Spleen (tissue), 11 donors: ENCODE results near the gene MAN1C1. TPM values are rescaled to one million over a fixed set of nuclear protein-coding genes. Genes with fewer than 3 reads are reported as not detected.

Experiments used
- DNase-seq: peaks from one replicate; pipeline ENCODE4 v3.0.0-alpha.2; 2020
- H3K27ac ChIP-seq, 8 donors: fragments of 200-600 bp; sonication (generic) in 7 of 8; 1 replicate in 4 of 8; 2 replicates in 4 of 8; pipeline versions ENCODE4 v1.5.0 to v1.8.0; 2016 to 2021; ENCODE audit warnings: inconsistent platforms in 4 of 8, mild to moderate bottlenecking in 4 of 8, moderate library complexity in 1 of 8
- H3K27me3 ChIP-seq, 7 donors: fragments of 200-600 bp; sonication (generic) in 6 of 7; replicated peaks in 1 of 7; 1 replicate in 4 of 7; 2 replicates in 3 of 7; pipeline versions ENCODE4 v1.5.0 to v1.8.0; 2016 to 2021; ENCODE audit warnings: inconsistent platforms in 3 of 7, mild to moderate bottlenecking in 1 of 7
- H3K36me3 ChIP-seq, 6 donors: fragments of 200-600 bp; sonication (generic) in 5 of 6; 1 replicate in 4 of 6; 2 replicates in 2 of 6; pipeline versions ENCODE4 v1.5.0 to v1.8.0; 2016 to 2021; ENCODE audit warnings: inconsistent platforms in 2 of 6
- H3K4me1 ChIP-seq, 6 donors: fragments of 200-600 bp; sonication (generic) in 5 of 6; 1 replicate in 3 of 6; 2 replicates in 3 of 6; pipeline versions ENCODE4 v1.5.0 to v1.8.0; 2016 to 2021; ENCODE audit warnings: inconsistent platforms in 3 of 6
- H3K4me3 ChIP-seq, 8 donors: fragments of 200-600 bp; sonication (generic) in 7 of 8; 1 replicate in 4 of 8; 2 replicates in 4 of 8; pipeline versions ENCODE4 v1.5.0 to v1.8.0; 2016 to 2021; ENCODE audit warnings: inconsistent platforms in 4 of 8, mild to moderate bottlenecking in 4 of 8, moderate library complexity in 2 of 8
- H3K9me3 ChIP-seq, 8 donors: fragments of 200-600 bp; sonication (generic) in 7 of 8; 1 replicate in 4 of 8; 2 replicates in 4 of 8; pipeline versions ENCODE4 v1.5.0 to v1.8.0; 2016 to 2021; ENCODE audit warnings: inconsistent platforms in 4 of 8
- POLR2A ChIP-seq, 3 donors: fragments of 450-650 bp; IDR thresholded peaks; one replicate each; pipeline ENCODE4 v1.5.1; 2017; ENCODE audit warnings: antibody characterized with exemption in 3 of 3, mild to moderate bottlenecking in 1 of 3
- POLR2AphosphoS5 ChIP-seq, 3 donors: sonication (generic); formaldehyde crosslinking; IDR thresholded peaks; one replicate each; pipeline ENCODE4 v1.5.1; 2017; ENCODE audit warnings: antibody characterized with exemption in 3 of 3
- WGBS, 5 donors: extraction: QIAGEN DNeasy Blood & Tissue Kit in 3 of 5; methylation state at CpG; one replicate each; pipeline versions ENCODE4 v1.1.5 to v1.1.7; 2013 to 2018; 5-methylcytosine and 5-hydroxymethylcytosine counted together
- intact Hi-C: fragments of 100-400 bp; cut with DNase I; formaldehyde crosslinking; loops from one replicate; pipeline ENCODE4 v1.15.0; 2023; ENCODE audit warnings: low total_unique reads
- polyA plus RNA-seq, 3 donors: library from polyadenylated mRNA; stranded (reverse); fragments of 200-250 nt; gene quantifications; one replicate each; pipeline ENCODE4 v1.2.1, GENCODE V29; 2013
- total RNA-seq, 7 donors: library from RNA; depleted of rRNA in 3 of 7; stranded (reverse); fragments of >200 nt in 3 of 7; fragmentation: NEBNext Ultra II Directional in 4 of 7; extraction: Animal tissue kit (Norgen Biotek cat#: 25700) in 4 of 7; gene quantifications; one replicate each; pipeline versions ENCODE4 v1.1.0 to v1.2.1, GENCODE V29; 2016 to 2021
- TF ChIP-seq, protein P1 (sequence below), 11 experiments: fragments of 200-600 bp in 7 of 11; fragments of 450-650 bp in 4 of 11; sonication (generic) in 4 of 11; IDR thresholded peaks in 8 of 11; conservative IDR thresholded peaks in 3 of 11; 1 replicate in 7 of 11; 2 replicates in 4 of 11; pipeline versions ENCODE4 v1.4.0 to v1.8.0; 2016 to 2021; ENCODE audit warnings: antibody characterized with exemption in 11 of 11, inconsistent platforms in 4 of 11, mild to moderate bottlenecking in 1 of 11
- donor health status: healthy with polysubstance abuse.
- donor health status: DM: no; HTN: no; CAD: no; lungs with moderate emphysema.
- donor health status: DM: no; HTN: no; CAD: no.
- donor health status: Bipolar disorder and iron deficiency.
- donor health status: healthy.
- donor health status: DM: no; HTN: no; CAD: no.
- donor health status: DM: yes; HTN: yes; CAD: no.

Gene MAN1C1
- total and polyA plus RNA-seq, 10 donors, result 4.6 to 54.3 (median 41.1) TPM

DNA sequence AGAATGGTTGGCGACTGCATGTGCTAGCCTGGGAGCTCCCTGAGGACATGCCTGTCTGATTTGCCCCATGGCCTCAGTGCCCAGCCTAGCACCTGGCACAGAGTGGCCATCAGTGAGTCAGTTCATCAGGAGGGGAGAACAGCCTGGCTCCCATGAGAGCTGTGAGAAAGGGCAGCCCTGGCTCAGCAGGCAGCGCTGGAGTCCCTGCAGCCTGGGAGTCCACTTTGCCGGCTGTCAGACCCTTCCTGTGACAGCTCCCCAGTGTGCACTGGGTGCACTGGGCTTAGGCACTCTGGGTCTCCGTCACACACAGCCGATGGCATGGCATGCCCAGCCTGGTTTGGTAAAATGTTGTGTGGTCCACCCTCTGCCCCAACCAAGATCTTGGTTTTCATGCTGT, 44.5 kb upstream of the MAN1C1 start:
- peaks cover 0 to 20% (median 0%) of the 10 kb centered on the region in 6 donors for H3K36me3 ChIP-seq
- H3K4me3 ChIP-seq, result no peak overlapping the region
- H3K4me1 ChIP-seq, result peaks cover 15 to 63% (median 49%) of the 10 kb centered on the region in 6 donors
- DNase-seq, result no peak
- H3K9me3 ChIP-seq, result no peaks in the 10 kb centered on the region
- no peak for TF ChIP-seq POLR2A (IDR thresholded peaks at IDR 0.05)
- TF ChIP-seq, protein P1, sequence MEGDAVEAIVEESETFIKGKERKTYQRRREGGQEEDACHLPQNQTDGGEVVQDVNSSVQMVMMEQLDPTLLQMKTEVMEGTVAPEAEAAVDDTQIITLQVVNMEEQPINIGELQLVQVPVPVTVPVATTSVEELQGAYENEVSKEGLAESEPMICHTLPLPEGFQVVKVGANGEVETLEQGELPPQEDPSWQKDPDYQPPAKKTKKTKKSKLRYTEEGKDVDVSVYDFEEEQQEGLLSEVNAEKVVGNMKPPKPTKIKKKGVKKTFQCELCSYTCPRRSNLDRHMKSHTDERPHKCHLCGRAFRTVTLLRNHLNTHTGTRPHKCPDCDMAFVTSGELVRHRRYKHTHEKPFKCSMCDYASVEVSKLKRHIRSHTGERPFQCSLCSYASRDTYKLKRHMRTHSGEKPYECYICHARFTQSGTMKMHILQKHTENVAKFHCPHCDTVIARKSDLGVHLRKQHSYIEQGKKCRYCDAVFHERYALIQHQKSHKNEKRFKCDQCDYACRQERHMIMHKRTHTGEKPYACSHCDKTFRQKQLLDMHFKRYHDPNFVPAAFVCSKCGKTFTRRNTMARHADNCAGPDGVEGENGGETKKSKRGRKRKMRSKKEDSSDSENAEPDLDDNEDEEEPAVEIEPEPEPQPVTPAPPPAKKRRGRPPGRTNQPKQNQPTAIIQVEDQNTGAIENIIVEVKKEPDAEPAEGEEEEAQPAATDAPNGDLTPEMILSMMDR (IDR thresholded peaks at IDR 0.05 in 8 of 11, conservative IDR thresholded peaks at IDR 0.05 in 3 of 11), result no peak
- TF ChIP-seq POLR2AphosphoS5 (IDR thresholded peaks at IDR 0.05), result peak in 2 of 3 donors; percentile 4 to 71
- intact Hi-C loops, result no loop called here
- H3K27ac ChIP-seq, result no peak overlapping the region
- WGBS, 5 donors, result 84 to 94% (median 87%) methylated on average over 3 to 5 of the region's 5 CpGs
- H3K27me3 ChIP-seq, result peaks cover 0 to 13% (median 0%) of the 10 kb centered on the region in 7 donors

DNA sequence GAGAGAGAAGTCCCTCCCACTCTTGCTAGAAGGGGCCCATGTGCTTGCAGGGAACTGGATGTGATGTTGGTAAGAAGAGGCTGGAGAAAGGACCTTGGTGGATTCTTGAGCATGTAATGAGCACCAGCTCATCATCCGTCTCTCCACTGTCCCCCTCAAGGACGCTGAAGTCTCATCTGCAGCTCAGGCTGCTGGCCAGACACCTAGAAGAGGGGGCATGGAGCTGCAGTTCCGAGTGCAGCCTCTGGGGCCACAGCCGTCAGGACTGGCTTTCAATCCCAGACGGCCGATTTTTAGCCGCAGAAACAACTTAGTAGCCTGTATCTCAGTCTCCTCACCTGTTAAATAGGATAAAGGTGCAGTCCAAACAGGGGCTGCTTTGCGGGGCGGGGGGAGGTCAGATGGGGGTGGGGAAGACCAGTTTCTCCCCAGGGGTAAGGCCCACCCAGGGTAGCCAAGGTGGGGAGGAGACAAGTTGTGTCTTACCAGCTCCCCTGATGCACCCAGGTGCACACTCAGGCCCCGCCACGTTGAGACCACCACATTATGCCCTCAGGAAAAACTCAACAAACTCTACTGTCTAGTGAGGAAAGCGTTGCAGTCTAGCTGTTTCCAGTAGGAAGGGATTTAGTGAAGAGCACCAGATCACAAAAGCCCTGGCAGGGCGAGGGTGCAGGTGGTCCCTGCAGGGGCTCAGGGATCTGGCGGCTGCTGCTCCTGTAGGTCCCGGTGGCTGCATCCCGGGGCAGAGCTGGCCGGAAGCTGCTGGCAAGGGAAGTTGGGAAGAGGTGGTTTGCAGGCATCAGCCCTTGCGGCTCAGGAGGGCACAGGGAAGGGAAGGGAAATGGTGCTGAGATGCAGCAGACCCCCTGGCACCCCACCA, 43.6 kb upstream of the MAN1C1 start:
- DNase-seq, result no peak
- no peaks in the 10 kb centered on the region for H3K9me3 ChIP-seq
- H3K36me3 ChIP-seq, result peaks cover 0 to 12% (median 0%) of the 10 kb centered on the region in 6 donors
- H3K27me3 ChIP-seq, result peaks cover 0 to 13% (median 0%) of the 10 kb centered on the region in 7 donors
- TF ChIP-seq POLR2A (IDR thresholded peaks at IDR 0.05) (no peak), POLR2AphosphoS5 (IDR thresholded peaks at IDR 0.05) (peak; percentile 20 to 65 (median 40))
- TF ChIP-seq, protein P1 (IDR thresholded peaks at IDR 0.05 in 8 of 11, conservative IDR thresholded peaks at IDR 0.05 in 3 of 11), result peak; percentile 52 to 85 (median 74)
- H3K27ac ChIP-seq, result no peak overlapping the region
- H3K4me1 ChIP-seq, result peaks cover 10 to 55% (median 40%) of the 10 kb centered on the region in 6 donors
- H3K4me3 ChIP-seq, result no peak overlapping the region
- 38 to 49% (median 41%) methylated on average over 17 to 18 of the region's 18 CpGs for WGBS, 5 donors
- intact Hi-C loops, result no loop called here

DNA sequence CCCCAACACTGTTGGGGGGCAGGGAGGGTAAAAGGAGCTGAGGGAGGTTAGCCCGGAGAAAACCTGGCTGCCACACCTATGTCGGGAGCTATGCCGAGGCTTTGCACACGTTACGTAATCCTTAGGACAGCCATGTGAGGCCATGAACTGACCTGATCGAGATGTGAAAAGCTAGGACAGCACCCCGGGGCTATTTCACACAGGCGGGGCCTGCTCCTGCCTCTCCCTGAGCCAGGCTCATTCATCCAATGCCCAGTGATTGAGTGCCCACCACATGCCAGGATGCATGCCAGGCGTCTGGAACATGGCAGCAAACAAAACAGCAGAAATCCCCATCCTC, 43.0 kb upstream of the MAN1C1 start:
- intact Hi-C loops, result no loop called here
- Histone ChIP-seq H3K36me3 (peaks cover 0 to 5% (median 0%) of the 10 kb centered on the region in 6 donors), H3K9me3 (no peaks in the 10 kb centered on the region), H3K27ac (no peak overlapping the region), H3K4me1 (peaks cover 10 to 48% (median 34%) of the 10 kb centered on the region in 6 donors), H3K27me3 (peaks cover 0 to 13% (median 0%) of the 10 kb centered on the region in 7 donors), H3K4me3 (no peak overlapping the region)
- 76 to 83% (median 82%) methylated on average over 9 of the region's 9 CpGs for WGBS, 5 donors
- no peak for DNase-seq
- TF ChIP-seq POLR2A (IDR thresholded peaks at IDR 0.05), result no peak
- TF ChIP-seq POLR2AphosphoS5 (IDR thresholded peaks at IDR 0.05), result peak in 1 of 3 donors; percentile 4
- TF ChIP-seq, protein P1 (IDR thresholded peaks at IDR 0.05 in 8 of 11, conservative IDR thresholded peaks at IDR 0.05 in 3 of 11), result no peak

DNA sequence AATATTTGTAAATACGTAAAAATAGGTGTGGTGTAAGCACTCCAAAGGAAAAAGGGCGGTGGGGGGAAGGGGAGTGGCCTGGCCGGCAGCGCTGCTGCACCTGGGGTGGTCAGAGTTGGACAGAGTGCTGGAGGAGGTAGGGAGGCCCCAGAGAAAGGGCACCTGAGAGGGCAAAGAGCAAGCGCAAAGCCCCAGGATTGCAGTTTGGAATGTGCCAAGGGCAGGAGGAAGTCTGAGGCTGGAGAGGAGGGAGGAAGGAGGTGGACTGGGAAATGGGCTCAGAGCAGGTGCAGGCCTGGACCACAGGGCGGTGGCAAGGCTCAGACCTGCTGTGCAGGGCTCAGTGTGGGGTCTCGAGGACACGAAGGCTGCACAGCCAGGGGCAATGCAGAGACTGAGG, 42.6 kb upstream of the MAN1C1 start:
- no peak for DNase-seq

More for the DNA sequence above, 42.6 kb upstream of the MAN1C1 start:
- TF ChIP-seq POLR2AphosphoS5 (IDR thresholded peaks at IDR 0.05), result peak in 2 of 3 donors; percentile 19 to 66
- TF ChIP-seq POLR2A (IDR thresholded peaks at IDR 0.05), result no peak
- Histone ChIP-seq H3K4me3 (no peak overlapping the region), H3K27me3 (peaks cover 0 to 13% (median 0%) of the 10 kb centered on the region in 7 donors), H3K9me3 (no peaks in the 10 kb centered on the region), H3K36me3 (peaks cover 0 to 1% (median 0%) of the 10 kb centered on the region in 6 donors), H3K4me1 (peaks cover 7 to 44% (median 30%) of the 10 kb centered on the region in 6 donors), H3K27ac (no peak overlapping the region)
- WGBS, 5 donors, result 77 to 91% (median 82%) methylated on average over 8 of the region's 8 CpGs
- intact Hi-C loops, result no loop called here
